Urothelium cell line (cell line): ENCODE measurements around the gene FOXD4L1.
"Not testable (repeated sequence)": the region's sequence is repeated elsewhere in the genome, so short reads cannot be mapped to it uniquely, and the experiment has no call there.

Source experiments
- DNase-seq: peaks from one replicate; pipeline ENCODE4 v3.0.0; 2011; ENCODE audit warnings: low spot score, mixed read lengths
- FAIRE-seq: peaks from 2 replicates; lab custom pipeline; 2011; peaks lifted over from hg19 to GRCh38; lab: Jason Lieb, UNC

Gene FOXD4L1

GRCh38 chr2:113520837-113521236 lies 22.4 kb downstream of the FOXD4L1 start:
- DNase-seq, FAIRE-seq: not testable (repeated sequence)

- not testable (repeated sequence) for DNase-seq, FAIRE-seq
These were observed 23.0 kb downstream of the FOXD4L1 start for GRCh38 chr2:113521492-113521891.

- DNase-seq, FAIRE-seq: not testable (repeated sequence)
These were observed 26.5 kb downstream of the FOXD4L1 start for GRCh38 chr2:113524986-113525385.

- DNase-seq, FAIRE-seq: not testable (repeated sequence)
These were observed 29.0 kb downstream of the FOXD4L1 start for GRCh38 chr2:113527350-113528045.

GRCh38 chr2:113528126-113528525 lies 29.7 kb downstream of the FOXD4L1 start:
- FAIRE-seq = not testable (repeated sequence)

GRCh38 chr2:113528904-113529303 lies 30.4 kb downstream of the FOXD4L1 start:
- not testable (repeated sequence) for DNase-seq, FAIRE-seq

More at GRCh38 chr2:113528126-113528525, 29.7 kb downstream of the FOXD4L1 start:
- not testable (repeated sequence) for DNase-seq

- not testable (repeated sequence) for FAIRE-seq, DNase-seq
These were observed 34.5 kb downstream of the FOXD4L1 start for GRCh38 chr2:113532991-113533390.

GRCh38 chr2:113536573-113536972 lies 38.1 kb downstream of the FOXD4L1 start:
- not testable (repeated sequence) for FAIRE-seq, DNase-seq

- not testable (repeated sequence) for DNase-seq, FAIRE-seq
These were observed 42.4 kb downstream of the FOXD4L1 start for GRCh38 chr2:113540834-113541203.

- not testable (repeated sequence) for FAIRE-seq, DNase-seq
These were observed 42.9 kb downstream of the FOXD4L1 start for GRCh38 chr2:113541204-113541975.

- FAIRE-seq, DNase-seq: not testable (repeated sequence)
These were observed 43.6 kb downstream of the FOXD4L1 start for GRCh38 chr2:113541976-113542485.

- FAIRE-seq, DNase-seq: not testable (repeated sequence)
These were observed 44.1 kb downstream of the FOXD4L1 start for GRCh38 chr2:113542529-113542928.
